AG04449 (cell line): ENCODE results near the gene UIMC1.

Experiments
- CTCF ChIA-PET: fragments of 350-600 bp; formaldehyde crosslinking; extraction: SDS; loops from one replicate; lab custom pipeline; 2021; ENCODE audit warnings: antibody characterized with exemption; lab: Yijun Ruan, JAX
- POLR2A ChIA-PET: fragments of 400-600, 350-600 bp; formaldehyde crosslinking; extraction: SDS; loops from one replicate; lab custom pipeline; 2020; ENCODE audit warnings: antibody characterized with exemption, inconsistent platforms; lab: Yijun Ruan, JAX
- DNase-seq: peaks from one replicate; pipeline ENCODE4 v3.0.0-alpha.2; 2010; ENCODE audit warnings: low read depth, low spot score
- H3K4me3 ChIP-seq: 2 replicates; pipeline ENCODE4 v1.5.1; 2011; ENCODE audit warnings: low read depth, mild to moderate bottlenecking, control low read depth, low read length
- CTCF ChIP-seq: IDR thresholded peaks from one replicate; pipeline ENCODE4 v1.5.1; 2011; ENCODE audit warnings: mild to moderate bottlenecking, moderate library complexity, low read length, control low read depth, inconsistent platforms; ENCODE audit not compliant: insufficient read depth; ENCODE audit errors: missing control alignments

Gene UIMC1

GRCh38 chr5:177041936-177042335 lies 35.4 kb upstream of the UIMC1 start:
- POLR2A ChIA-PET: no interaction called here
- no peak for DNase-seq
- H3K4me3 ChIP-seq: no peak overlapping the region
- no peak for TF ChIP-seq CTCF
- CTCF ChIA-PET: interaction anchor here (1.0 to 1.5 kb wide), 3 partner anchors 30 to 381 kb away, joined by 3 to 4 read pairs (median 3); no protein-coding TSS in a partner anchor

GRCh38 chr5:177040814-177041420 lies 34.3 kb upstream of the UIMC1 start:
- POLR2A ChIA-PET: no interaction called here
- CTCF ChIA-PET: interaction anchor here (1.0 to 1.5 kb wide), 3 partner anchors 31 to 380 kb away, joined by 3 to 4 read pairs (median 3); no protein-coding TSS in a partner anchor

GRCh38 chr5:177036921-177037320 lies 30.3 kb upstream of the UIMC1 start:
- CTCF ChIA-PET: no interaction called here
- H3K4me3 ChIP-seq: no peak overlapping the region
- POLR2A ChIA-PET: no interaction called here
- TF ChIP-seq CTCF: no peak
- DNase-seq: no peak

More at GRCh38 chr5:177040814-177041420, 34.3 kb upstream of the UIMC1 start:
- DNase-seq: peak; percentile 42
- no peak for TF ChIP-seq CTCF
- no peak overlapping the region for H3K4me3 ChIP-seq

- ChIA-PET CTCF (interaction anchor here (1.1 to 1.2 kb wide), 2 partner anchors 9 to 35 kb away, joined by 3 to 5 read pairs; no protein-coding TSS in a partner anchor), POLR2A (no interaction called here)
- TF ChIP-seq CTCF: no peak
- no peak overlapping the region for H3K4me3 ChIP-seq
- DNase-seq: no peak
Measured at GRCh38 chr5:177036443-177036842, 29.9 kb upstream of the UIMC1 start.

GRCh38 chr5:177035976-177036375 lies 29.4 kb upstream of the UIMC1 start:
- ChIA-PET CTCF (interaction anchor here (1.1 to 1.2 kb wide), 2 partner anchors 9 to 36 kb away, joined by 3 to 5 read pairs; no protein-coding TSS in a partner anchor), POLR2A (no interaction called here)
- TF ChIP-seq CTCF: no peak
- DNase-seq: no peak
- no peak overlapping the region for H3K4me3 ChIP-seq

- CTCF ChIA-PET: interaction anchor here (0.7 kb wide), 1 partner anchor 19 kb away, joined by 3 read pairs; no protein-coding TSS in a partner anchor
- no peak for TF ChIP-seq CTCF
- DNase-seq: no peak
- POLR2A ChIA-PET: no interaction called here
- no peak overlapping the region for H3K4me3 ChIP-seq
Measured at GRCh38 chr5:177029498-177029897, 22.9 kb upstream of the UIMC1 start.
